Natural killer cell (primary cell): ENCODE data around the gene GGT6. TPM values are rescaled to one million over a fixed set of nuclear protein-coding genes. Genes with fewer than 3 reads are reported as not detected.

ENCODE experiments used
- ATAC-seq, 3 donors: fragments of 150-1000 bp in 2 of 3; fragments of 200-7000 bp in 1 of 3; cut with Tn5 transposase; 1 replicate in 1 of 3; 2 replicates in 2 of 3; pipeline ENCODE4 v1.10.0; 2021; ENCODE audit warnings: mild to moderate bottlenecking in 2 of 3, moderate library complexity in 2 of 3
- DNase-seq, 2 donors: peaks; one replicate each; pipeline versions ENCODE4 v3.0.0 to v3.0.0-alpha.2; 2013 to 2021; ENCODE audit warnings: mixed read lengths in 1 of 2
- H3K27ac ChIP-seq: one replicate; pipeline ENCODE4 v1.5.1; 2013; ENCODE audit warnings: mild to moderate bottlenecking, low read length
- H3K27me3 ChIP-seq: one replicate; pipeline ENCODE4 v1.6.1; 2013; ENCODE audit warnings: low read length; ENCODE audit not compliant: control insufficient read depth, insufficient read depth
- H3K36me3 ChIP-seq: one replicate; pipeline ENCODE4 v1.6.1; 2013; ENCODE audit warnings: low read length; ENCODE audit not compliant: control insufficient read depth, insufficient read depth
- H3K4me1 ChIP-seq: one replicate; pipeline ENCODE4 v1.6.1; 2013; ENCODE audit warnings: low read length; ENCODE audit not compliant: control insufficient read depth, insufficient read depth
- H3K4me3 ChIP-seq: one replicate; pipeline ENCODE4 v1.5.1; 2013; ENCODE audit warnings: low read length
- H3K9me3 ChIP-seq: one replicate; pipeline ENCODE4 v1.6.1; 2013; ENCODE audit warnings: low read length; ENCODE audit not compliant: control insufficient read depth, insufficient read depth
- H3K27ac Mint-ChIP-seq, 2 donors: one replicate each; pipeline ENCODE4 v1.8.0; 2022; ENCODE audit warnings: mild to moderate bottlenecking in 2 of 2, mixed read lengths in 2 of 2, moderate library complexity in 1 of 2
- H3K27me3 Mint-ChIP-seq, 2 donors: one replicate each; pipeline ENCODE4 v1.8.0; 2022; ENCODE audit warnings: low read depth in 2 of 2, mixed read lengths in 2 of 2
- H3K36me3 Mint-ChIP-seq: one replicate; pipeline ENCODE4 v1.8.0; 2022; ENCODE audit warnings: mixed read lengths
- H3K4me1 Mint-ChIP-seq, 2 donors: one replicate each; pipeline ENCODE4 v1.8.0; 2022; ENCODE audit warnings: mixed read lengths in 2 of 2
- H3K4me3 Mint-ChIP-seq: one replicate; pipeline ENCODE4 v1.8.0; 2022; ENCODE audit warnings: mild to moderate bottlenecking, moderate library complexity, mixed read lengths
- H3K9me3 Mint-ChIP-seq, 2 donors: one replicate each; pipeline ENCODE4 v1.8.0; 2022; ENCODE audit warnings: mixed read lengths in 2 of 2
- WGBS: methylation state at CpG from one replicate; pipeline ENCODE4 v1.1.7; 2013; ENCODE audit warnings: missing lambda C conversion rate; ENCODE audit not compliant: insufficient coverage; 5-methylcytosine and 5-hydroxymethylcytosine counted together
- intact Hi-C: fragments of 100-400 bp; cut with micrococcal nuclease; formaldehyde crosslinking; loops from one replicate; pipeline ENCODE4 v1.14.2; 2022
- total RNA-seq, 4 donors: library from RNA; stranded (reverse); fragments of 120-200 nt in 1 of 4; gene quantifications; one replicate each; pipeline versions ENCODE4 v1.2.3 to v1.2.4, GENCODE V29; 2013 to 2022
- TF ChIP-seq, protein P1 (sequence below): fragments of 200-600 bp; IDR thresholded peaks from one replicate; pipeline ENCODE4 v1.8.0; 2022; ENCODE audit warnings: antibody characterized with exemption

The GGT6 gene
- total RNA-seq, 3 donors from 2014 or later (not counting 1 experiment from before 2014, with no cell fraction given), result not detected

GRCh38 chr17:4577386-4577993, 17.1 kb upstream of the GGT6 start:
- Histone ChIP-seq H3K27ac (no peak overlapping the region), H3K4me1 (no peaks in the 10 kb centered on the region), H3K27me3 (no peaks in the 10 kb centered on the region), H3K9me3 (no peaks in the 10 kb centered on the region), H3K36me3 (no peaks in the 10 kb centered on the region), H3K4me3 (no peak overlapping the region)
- TF ChIP-seq, protein P1, sequence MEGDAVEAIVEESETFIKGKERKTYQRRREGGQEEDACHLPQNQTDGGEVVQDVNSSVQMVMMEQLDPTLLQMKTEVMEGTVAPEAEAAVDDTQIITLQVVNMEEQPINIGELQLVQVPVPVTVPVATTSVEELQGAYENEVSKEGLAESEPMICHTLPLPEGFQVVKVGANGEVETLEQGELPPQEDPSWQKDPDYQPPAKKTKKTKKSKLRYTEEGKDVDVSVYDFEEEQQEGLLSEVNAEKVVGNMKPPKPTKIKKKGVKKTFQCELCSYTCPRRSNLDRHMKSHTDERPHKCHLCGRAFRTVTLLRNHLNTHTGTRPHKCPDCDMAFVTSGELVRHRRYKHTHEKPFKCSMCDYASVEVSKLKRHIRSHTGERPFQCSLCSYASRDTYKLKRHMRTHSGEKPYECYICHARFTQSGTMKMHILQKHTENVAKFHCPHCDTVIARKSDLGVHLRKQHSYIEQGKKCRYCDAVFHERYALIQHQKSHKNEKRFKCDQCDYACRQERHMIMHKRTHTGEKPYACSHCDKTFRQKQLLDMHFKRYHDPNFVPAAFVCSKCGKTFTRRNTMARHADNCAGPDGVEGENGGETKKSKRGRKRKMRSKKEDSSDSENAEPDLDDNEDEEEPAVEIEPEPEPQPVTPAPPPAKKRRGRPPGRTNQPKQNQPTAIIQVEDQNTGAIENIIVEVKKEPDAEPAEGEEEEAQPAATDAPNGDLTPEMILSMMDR, result no peak
- no peak for DNase-seq
- Mint-ChIP-seq H3K4me1 (no peaks in the 10 kb centered on the region), H3K36me3 (no peaks in the 10 kb centered on the region), H3K4me3 (no peak overlapping the region), H3K9me3 (no peaks in the 10 kb centered on the region), H3K27me3 (peaks cover under 1 to 13% of the 10 kb centered on the region in 2 donors), H3K27ac (no peak overlapping the region)
- intact Hi-C loops, result no loop called here
- WGBS, result 80% methylated on average over 2 of the region's 8 CpGs
- ATAC-seq, result no peak

DNA sequence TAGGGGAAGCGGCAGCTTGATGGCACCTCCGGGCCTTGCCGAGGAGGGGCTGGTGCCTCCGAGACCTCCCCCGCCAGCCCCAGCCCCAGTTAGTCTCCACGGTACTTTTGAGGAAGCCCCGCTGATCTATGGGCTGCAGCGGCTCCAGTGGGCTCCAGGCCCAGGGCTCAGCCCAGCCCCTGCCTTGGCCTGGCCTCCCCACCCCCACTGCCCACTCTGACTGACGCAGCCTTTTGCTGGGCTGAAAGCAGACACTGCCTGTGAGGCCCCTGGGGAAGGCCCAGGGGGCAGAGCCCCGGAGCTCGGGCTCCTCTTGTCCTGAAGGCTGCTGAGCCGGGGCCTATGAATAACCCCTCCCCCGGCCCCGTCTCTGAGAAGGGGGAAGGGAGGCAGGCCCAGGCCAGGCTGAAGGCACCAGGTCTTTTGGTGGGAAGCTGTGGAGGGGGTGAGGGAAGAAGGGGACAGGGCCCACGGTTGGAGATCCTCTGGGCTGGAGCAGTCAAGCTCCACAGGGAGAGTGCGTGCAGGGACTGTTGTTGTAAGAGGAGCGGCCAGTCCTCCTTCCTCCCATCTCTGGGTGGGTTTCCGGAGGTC, 16.4 kb upstream of the GGT6 start:
- peaks cover 0 to 8% of the 10 kb centered on the region in 2 donors for H3K27me3 Mint-ChIP-seq
- no peaks in the 10 kb centered on the region for H3K4me1 ChIP-seq
- H3K36me3 ChIP-seq, result no peaks in the 10 kb centered on the region
- H3K4me1 Mint-ChIP-seq, result no peaks in the 10 kb centered on the region
- WGBS, result 64% methylated on average over 18 of the region's 18 CpGs
- no peaks in the 10 kb centered on the region for H3K36me3 Mint-ChIP-seq
- no peak overlapping the region for H3K27ac ChIP-seq
- no peak overlapping the region for H3K4me3 ChIP-seq
- no peak for DNase-seq
- no peaks in the 10 kb centered on the region for H3K9me3 ChIP-seq
- TF ChIP-seq, protein P1, result no peak
- no peaks in the 10 kb centered on the region for H3K9me3 Mint-ChIP-seq
- intact Hi-C loops, result no loop called here
- no peak overlapping the region for H3K4me3 Mint-ChIP-seq
- ATAC-seq, result no peak
- H3K27ac Mint-ChIP-seq, result no peak overlapping the region
- H3K27me3 ChIP-seq, result no peaks in the 10 kb centered on the region

DNA sequence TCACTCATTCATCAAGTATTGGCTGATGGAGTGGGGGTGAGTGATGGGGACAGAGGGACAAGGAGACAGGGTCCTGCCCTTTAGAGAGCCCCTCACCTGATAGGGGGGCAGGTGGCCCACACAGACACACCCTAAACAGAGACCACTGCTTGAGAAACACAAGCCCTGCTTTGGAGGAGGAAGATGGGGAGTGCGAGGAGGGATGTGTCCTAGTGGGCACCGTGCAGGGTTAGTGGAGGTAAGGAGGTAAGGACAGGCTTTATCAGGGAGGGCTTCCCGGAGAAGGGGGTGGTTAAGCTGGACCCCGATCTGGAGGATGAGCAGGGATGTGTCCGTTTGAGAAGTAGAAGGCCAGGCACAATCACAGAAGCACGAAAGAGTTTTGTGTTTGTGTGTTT, 15.8 kb upstream of the GGT6 start:
- TF ChIP-seq, protein P1, result no peak
- H3K27ac Mint-ChIP-seq, result no peak overlapping the region
- peaks cover 0 to 3% of the 10 kb centered on the region in 2 donors for H3K27me3 Mint-ChIP-seq
- Histone ChIP-seq H3K27ac (no peak overlapping the region), H3K4me1 (no peaks in the 10 kb centered on the region), H3K4me3 (no peak overlapping the region), H3K9me3 (no peaks in the 10 kb centered on the region), H3K36me3 (no peaks in the 10 kb centered on the region), H3K27me3 (no peaks in the 10 kb centered on the region)
- H3K9me3 Mint-ChIP-seq, result no peaks in the 10 kb centered on the region
- intact Hi-C loops, result no loop called here
- no peak overlapping the region for H3K4me3 Mint-ChIP-seq
- DNase-seq, result no peak
- WGBS, result 87% methylated on average over 6 of the region's 6 CpGs
- no peak for ATAC-seq
- no peaks in the 10 kb centered on the region for H3K36me3 Mint-ChIP-seq
- H3K4me1 Mint-ChIP-seq, result no peaks in the 10 kb centered on the region
